Trophoblast cell (in vitro differentiated cells and primary cell): ENCODE data around the gene RHCE.
"Not testable (repeated sequence)": the region's sequence is repeated elsewhere in the genome, so short reads cannot be mapped to it uniquely, and the experiment has no call there.

Experiments used
- DNase-seq, 2 donors: peaks; one replicate each; pipeline ENCODE4 v3.0.0-alpha.2; 2016
- H2AFZ ChIP-seq: 2 replicates; pipeline ENCODE4 v1.6.1; 2013; ENCODE audit warnings: low read length, moderate library complexity, mild to moderate bottlenecking; ENCODE audit not compliant: insufficient read depth, poor library complexity
- H2AK5ac ChIP-seq: 2 replicates; pipeline ENCODE4 v1.6.1; 2013; ENCODE audit warnings: mild to moderate bottlenecking, low read length
- H2BK120ac ChIP-seq: 2 replicates; pipeline ENCODE4 v1.6.1; 2013; ENCODE audit warnings: low read length, mild to moderate bottlenecking, moderate library complexity; ENCODE audit not compliant: insufficient read depth, poor library complexity
- H2BK12ac ChIP-seq: 2 replicates; pipeline ENCODE4 v1.6.1; 2013; ENCODE audit warnings: mild to moderate bottlenecking, low read length, moderate library complexity
- H2BK5ac ChIP-seq: 2 replicates; pipeline ENCODE4 v1.6.1; 2013; ENCODE audit warnings: low read length, low read depth, moderate library complexity, mild to moderate bottlenecking; ENCODE audit not compliant: poor library complexity
- H3K14ac ChIP-seq: 2 replicates; pipeline ENCODE4 v1.6.1; 2013; ENCODE audit warnings: mild to moderate bottlenecking, low read length
- H3K18ac ChIP-seq: 2 replicates; pipeline ENCODE4 v1.6.1; 2013; ENCODE audit warnings: mild to moderate bottlenecking, low read length
- H3K23ac ChIP-seq: 2 replicates; pipeline ENCODE4 v1.6.1; 2013; ENCODE audit warnings: low read length
- H3K27ac ChIP-seq: 2 replicates; pipeline ENCODE4 v1.5.1; 2013; ENCODE audit warnings: low read depth, mild to moderate bottlenecking, inconsistent platforms, low read length, moderate library complexity
- H3K27me3 ChIP-seq: 2 replicates; pipeline ENCODE4 v1.6.1; 2013; ENCODE audit warnings: inconsistent platforms, mild to moderate bottlenecking, low read length, moderate library complexity; ENCODE audit not compliant: insufficient read depth
- H3K36me3 ChIP-seq, 2 experiments: 1 replicate in 1 of 2; 2 replicates in 1 of 2; pipeline ENCODE4 v1.6.1; 2013; ENCODE audit warnings: low read length in 2 of 2, mild to moderate bottlenecking in 2 of 2, moderate library complexity in 1 of 2; ENCODE audit not compliant: insufficient read depth in 2 of 2, control insufficient read depth in 1 of 2
- H3K4ac ChIP-seq: 2 replicates; pipeline ENCODE4 v1.6.1; 2013; ENCODE audit warnings: low read depth, mild to moderate bottlenecking, low read length, moderate library complexity
- H3K4me1 ChIP-seq, 2 experiments: 1 replicate in 1 of 2; 2 replicates in 1 of 2; pipeline ENCODE4 v1.6.1; 2013; ENCODE audit warnings: low read length in 2 of 2, mild to moderate bottlenecking in 2 of 2, moderate library complexity in 1 of 2; ENCODE audit not compliant: insufficient read depth in 2 of 2, control insufficient read depth in 1 of 2
- H3K4me2 ChIP-seq: 2 replicates; pipeline ENCODE4 v1.6.1; 2013; ENCODE audit warnings: inconsistent platforms, mild to moderate bottlenecking, low read length, moderate library complexity
- H3K4me3 ChIP-seq: 2 replicates; pipeline ENCODE4 v1.5.1; 2013; ENCODE audit warnings: mild to moderate bottlenecking, low read depth, low read length, inconsistent platforms
- H3K79me1 ChIP-seq: one replicate; pipeline ENCODE4 v1.6.1; 2013; ENCODE audit warnings: low read length
- H3K79me2 ChIP-seq: 2 replicates; pipeline ENCODE4 v1.6.1; 2013; ENCODE audit warnings: low read length, mild to moderate bottlenecking; ENCODE audit not compliant: control insufficient read depth, insufficient read depth, poor library complexity
- H3K9ac ChIP-seq: 2 replicates; pipeline ENCODE4 v1.6.1; 2013; ENCODE audit warnings: mild to moderate bottlenecking, low read length
- H3K9me3 ChIP-seq: 2 replicates; pipeline ENCODE4 v1.6.1; 2013; ENCODE audit warnings: low read depth, mild to moderate bottlenecking, control low read depth, inconsistent platforms, low read length; ENCODE audit not compliant: insufficient read depth
- H4K12ac ChIP-seq: 2 replicates; pipeline ENCODE4 v1.6.1; 2013; ENCODE audit warnings: low read depth, mild to moderate bottlenecking, low read length, moderate library complexity
- H4K8ac ChIP-seq: 2 replicates; pipeline ENCODE4 v1.6.1; 2013; ENCODE audit warnings: low read depth, mild to moderate bottlenecking, low read length, moderate library complexity
- H4K91ac ChIP-seq: one replicate; pipeline ENCODE4 v1.6.1; 2013; ENCODE audit warnings: low read depth, mild to moderate bottlenecking, low read length, moderate library complexity
- WGBS: extraction: QIAGEN DNeasy Blood & Tissue Kit; methylation state at CpG from one replicate; pipeline ENCODE4 v1.1.7; 2013; ENCODE audit warnings: missing lambda C conversion rate; ENCODE audit not compliant: insufficient read length, insufficient coverage; ENCODE audit errors: extremely low coverage; 5-methylcytosine and 5-hydroxymethylcytosine counted together

Gene RHCE

DNA sequence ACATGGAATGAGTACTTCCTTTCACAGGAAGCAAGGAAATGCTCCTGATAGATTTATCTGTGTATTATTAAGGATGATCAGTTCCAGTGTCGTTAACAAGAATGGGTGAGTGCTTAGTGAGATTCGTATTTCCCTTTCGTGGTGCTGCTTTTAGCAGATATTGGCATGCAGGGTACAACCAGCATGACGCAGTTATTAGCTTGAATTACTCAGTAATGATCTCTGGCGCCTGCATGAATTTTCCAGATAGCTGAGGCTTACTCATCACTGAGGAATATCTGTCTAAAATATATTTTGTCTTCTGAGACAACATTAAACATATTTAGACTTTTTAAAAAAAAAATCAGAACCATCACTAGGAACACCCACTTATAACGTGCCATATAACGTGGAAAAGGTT is 48.9 kb downstream of the RHCE start:
- not testable (repeated sequence) for H3K4me1 ChIP-seq, H2BK120ac ChIP-seq, H2AFZ ChIP-seq, H3K4ac ChIP-seq, H4K91ac ChIP-seq, H3K27me3 ChIP-seq, H3K79me2 ChIP-seq, H2BK5ac ChIP-seq, H3K14ac ChIP-seq, H4K8ac ChIP-seq, H3K4me2 ChIP-seq, H3K4me3 ChIP-seq, H3K36me3 ChIP-seq, H3K18ac ChIP-seq, H3K79me1 ChIP-seq, H2BK12ac ChIP-seq, H3K9ac ChIP-seq, H3K27ac ChIP-seq, H3K9me3 ChIP-seq, H3K23ac ChIP-seq, H4K12ac ChIP-seq, H2AK5ac ChIP-seq
- DNase-seq, result peak; percentile 71 to 72
- WGBS, result no CpG with 5 or more reads among the region's 7 CpGs

DNA sequence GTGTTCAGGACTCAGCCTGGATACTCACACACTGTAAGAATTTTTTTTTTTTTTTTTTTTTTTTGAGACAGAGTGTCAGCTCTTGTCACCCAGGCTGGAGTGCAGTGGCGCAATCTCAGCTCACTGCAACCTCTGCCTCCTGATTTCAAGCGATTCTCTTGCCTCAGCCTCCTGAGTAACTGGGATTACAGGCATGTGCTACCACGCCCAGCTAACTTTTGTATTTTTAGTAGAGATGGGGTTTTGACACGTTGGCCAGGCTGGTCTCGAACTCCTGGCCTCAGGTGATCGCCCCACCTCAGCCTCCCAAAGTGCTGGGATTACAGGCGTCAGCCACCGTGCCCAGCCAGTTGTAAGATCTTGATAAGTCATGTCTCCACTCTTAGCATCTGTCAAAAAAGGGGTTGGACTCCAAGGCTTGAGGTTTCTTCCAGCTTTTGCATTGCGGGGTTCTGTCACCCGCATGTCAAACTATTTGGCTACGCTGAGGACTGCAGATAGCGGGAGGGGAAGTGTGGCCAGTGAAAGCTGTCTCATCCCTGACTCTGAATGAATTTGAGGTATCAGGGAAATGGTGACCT is 50.8 kb downstream of the RHCE start:
- not testable (repeated sequence) for H3K79me2 ChIP-seq, H3K4me3 ChIP-seq, H3K4ac ChIP-seq, DNase-seq, H3K79me1 ChIP-seq, H4K91ac ChIP-seq, H2AFZ ChIP-seq, H4K8ac ChIP-seq, H3K36me3 ChIP-seq, H3K9ac ChIP-seq, H3K9me3 ChIP-seq, H2BK120ac ChIP-seq, H2BK12ac ChIP-seq, H4K12ac ChIP-seq, H3K23ac ChIP-seq, H2AK5ac ChIP-seq, H3K18ac ChIP-seq, H3K27ac ChIP-seq, H3K27me3 ChIP-seq, H2BK5ac ChIP-seq, H3K4me1 ChIP-seq, H3K4me2 ChIP-seq, H3K14ac ChIP-seq
- WGBS, result no CpG with 5 or more reads among the region's 12 CpGs

DNA sequence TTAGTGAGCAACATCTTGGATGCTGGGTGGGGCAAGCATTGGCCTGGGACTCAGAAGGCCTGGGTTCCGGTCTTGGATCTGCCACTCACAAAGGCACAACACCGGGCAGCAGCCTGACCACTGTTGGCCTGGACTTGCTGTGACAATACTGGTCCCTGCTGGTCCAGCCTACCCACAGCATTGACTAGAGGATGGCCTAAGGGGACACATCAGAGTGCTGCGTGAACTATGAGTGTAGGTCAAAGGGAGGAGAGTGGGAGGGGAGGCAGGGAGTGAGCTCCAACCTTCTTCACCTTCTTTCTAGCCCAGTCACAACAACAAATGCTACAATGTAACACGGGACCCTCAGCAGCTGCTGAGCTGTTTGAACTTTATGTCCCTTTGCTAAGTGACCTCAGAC is 51.4 kb downstream of the RHCE start:
- no peak overlapping the region for H3K9ac ChIP-seq
- no peak overlapping the region for H2AFZ ChIP-seq
- H2BK120ac ChIP-seq, result no peak overlapping the region
- H3K27ac ChIP-seq, result no peak overlapping the region
- no peaks in the 10 kb centered on the region for H3K36me3 ChIP-seq
- no peak overlapping the region for H2BK5ac ChIP-seq
- no peaks in the 10 kb centered on the region for H3K27me3 ChIP-seq
- H3K79me1 ChIP-seq, result no peaks in the 10 kb centered on the region
- no peaks in the 10 kb centered on the region for H3K4me1 ChIP-seq
- H4K8ac ChIP-seq, result no peak overlapping the region
- DNase-seq, result peak; percentile 95 to 97
- H3K4me2 ChIP-seq, result no peak overlapping the region
- no peak overlapping the region for H3K4ac ChIP-seq
- WGBS, result no CpG with 5 or more reads among the region's 4 CpGs
- H4K91ac ChIP-seq, result no peak overlapping the region
- H2BK12ac ChIP-seq, result no peak overlapping the region
- H3K23ac ChIP-seq, result peak overlapping the region; percentile 0
- H3K79me2 ChIP-seq, result no peaks in the 10 kb centered on the region
- no peak overlapping the region for H2AK5ac ChIP-seq
- no peak overlapping the region for H4K12ac ChIP-seq
- H3K9me3 ChIP-seq, result no peaks in the 10 kb centered on the region
- H3K14ac ChIP-seq, result no peak overlapping the region
- H3K18ac ChIP-seq, result no peak overlapping the region
- H3K4me3 ChIP-seq, result no peak overlapping the region

DNA sequence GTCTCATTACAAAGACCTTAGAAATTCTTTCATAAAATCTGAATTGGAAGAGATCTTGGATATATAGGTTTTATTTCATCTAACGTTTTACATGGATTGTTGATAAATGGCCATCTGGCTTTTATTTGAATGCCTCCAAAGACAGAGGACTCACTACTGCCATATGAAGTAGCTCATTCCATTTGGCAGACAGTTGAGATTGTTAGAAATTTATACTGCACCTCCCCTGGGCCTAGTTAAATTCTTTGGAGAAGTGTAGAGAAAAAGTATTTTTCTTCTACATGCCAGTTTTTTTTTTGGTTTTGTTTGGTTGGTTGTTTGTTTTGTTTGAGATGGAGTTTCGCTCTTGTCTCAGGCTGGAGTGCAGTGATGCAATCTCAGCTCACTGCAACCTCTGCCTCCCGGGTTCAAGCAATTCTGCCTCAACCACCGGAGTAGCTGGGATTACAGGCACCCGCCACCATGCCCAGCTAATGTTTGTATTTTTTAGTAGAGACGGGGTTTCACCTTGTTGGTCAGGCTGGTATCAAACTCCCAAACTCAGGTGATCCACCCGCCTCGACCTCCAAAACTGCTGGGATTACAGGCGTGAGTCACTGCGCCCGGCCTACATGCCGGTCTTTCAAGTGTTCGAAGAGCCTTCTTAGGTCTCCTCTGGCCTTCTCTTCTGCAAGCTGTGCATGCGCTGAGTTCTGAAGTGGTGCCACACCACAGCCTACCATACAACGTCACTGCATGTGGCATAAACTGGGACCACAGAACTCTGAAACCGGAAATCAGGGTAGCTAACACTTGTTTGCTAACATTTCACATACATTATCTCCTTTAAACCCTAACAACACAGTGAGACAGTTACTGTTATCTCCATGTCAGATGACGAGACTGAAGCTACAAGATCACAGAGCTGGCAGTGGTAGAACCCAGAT is 57.7 kb downstream of the RHCE start:
- not testable (repeated sequence) for H2AFZ ChIP-seq, H3K79me1 ChIP-seq, H3K18ac ChIP-seq, H3K27ac ChIP-seq, H3K79me2 ChIP-seq, H3K23ac ChIP-seq, H2AK5ac ChIP-seq, H3K9me3 ChIP-seq, H4K12ac ChIP-seq, H2BK5ac ChIP-seq, H2BK12ac ChIP-seq, H3K4me3 ChIP-seq, H4K8ac ChIP-seq, H3K14ac ChIP-seq, H2BK120ac ChIP-seq, H3K4ac ChIP-seq, H3K27me3 ChIP-seq, H4K91ac ChIP-seq, H3K9ac ChIP-seq, DNase-seq, H3K4me1 ChIP-seq, H3K4me2 ChIP-seq
- H3K36me3 ChIP-seq, result peaks cover 5 to 13% of the 10 kb centered on the region in 2 experiments
- WGBS, result no CpG with 5 or more reads among the region's 17 CpGs
